HG03439 (cell line): ENCODE results near the gene FEM1C.

Experiments used
- ATAC-seq: cut with Tn5 transposase; IDR thresholded peaks from one replicate; pipeline ENCODE4 v1.9.1; 2021; ENCODE audit warnings: mild to moderate bottlenecking, moderate library complexity; ENCODE audit not compliant: unreplicated experiment

FEM1C gene

DNA sequence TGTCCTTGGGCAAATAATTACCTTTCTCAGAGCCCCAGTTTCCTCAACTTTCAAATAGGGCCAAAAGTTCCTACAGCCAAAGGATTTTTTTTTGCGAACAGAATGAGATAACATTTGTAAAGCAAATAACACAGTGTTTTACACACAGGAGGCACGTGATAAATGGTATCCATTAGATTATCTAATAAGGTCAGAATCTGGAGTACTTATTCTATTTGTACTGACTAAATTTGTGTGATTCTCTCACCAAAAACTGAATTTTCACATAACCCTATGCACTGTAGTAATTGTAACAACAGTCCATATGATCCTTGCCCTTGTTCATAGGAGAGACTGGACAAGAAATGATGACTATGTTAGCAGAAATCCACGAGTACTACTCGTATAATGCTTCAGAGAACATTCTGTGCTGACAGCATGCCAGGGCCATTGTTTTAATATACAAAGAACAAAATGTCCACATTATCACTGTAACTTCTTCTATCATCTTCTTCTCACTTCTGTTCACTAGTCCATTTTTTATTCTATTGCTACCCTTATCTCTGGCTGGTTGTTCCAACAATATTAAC is 13.9 kb upstream of the FEM1C start:
- no peak for ATAC-seq

DNA sequence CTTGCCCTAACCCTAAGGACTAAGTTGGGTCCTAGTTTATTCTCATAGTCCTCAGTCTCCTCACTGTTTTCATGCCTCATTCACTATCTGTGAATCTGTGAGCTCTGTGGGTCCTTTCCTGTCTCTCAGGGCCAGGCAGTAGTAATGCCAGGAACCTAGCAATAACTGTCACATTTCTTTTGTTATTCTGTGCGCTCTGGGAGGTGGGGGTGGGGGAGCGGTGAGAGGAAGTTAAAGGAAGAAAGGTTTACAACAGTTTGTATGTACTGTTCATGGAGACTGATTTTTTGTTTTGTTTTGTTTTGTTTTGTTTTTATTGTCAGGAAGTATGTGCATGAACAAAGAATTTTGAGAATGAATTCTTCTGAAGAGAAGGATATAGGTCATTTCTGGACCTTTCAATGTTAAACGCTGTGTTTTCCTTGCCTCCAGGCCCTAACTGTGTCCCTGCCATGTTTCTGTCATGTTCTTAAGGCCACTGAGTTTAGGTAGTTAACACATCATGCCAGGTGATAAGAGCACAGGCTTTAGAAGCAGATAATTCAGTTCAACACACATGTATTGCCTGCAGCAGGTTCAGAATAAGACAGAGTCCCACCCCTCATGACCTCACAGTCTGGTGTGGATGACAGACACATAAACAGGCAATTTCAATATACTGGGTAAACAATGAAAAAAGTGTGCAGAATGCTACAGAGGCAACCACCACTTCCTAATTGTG is 13.3 kb upstream of the FEM1C start:
- no peak for ATAC-seq

GRCh38 chr5:115556276-115556675 is 11.7 kb upstream of the FEM1C start:
- ATAC-seq, result no peak

DNA sequence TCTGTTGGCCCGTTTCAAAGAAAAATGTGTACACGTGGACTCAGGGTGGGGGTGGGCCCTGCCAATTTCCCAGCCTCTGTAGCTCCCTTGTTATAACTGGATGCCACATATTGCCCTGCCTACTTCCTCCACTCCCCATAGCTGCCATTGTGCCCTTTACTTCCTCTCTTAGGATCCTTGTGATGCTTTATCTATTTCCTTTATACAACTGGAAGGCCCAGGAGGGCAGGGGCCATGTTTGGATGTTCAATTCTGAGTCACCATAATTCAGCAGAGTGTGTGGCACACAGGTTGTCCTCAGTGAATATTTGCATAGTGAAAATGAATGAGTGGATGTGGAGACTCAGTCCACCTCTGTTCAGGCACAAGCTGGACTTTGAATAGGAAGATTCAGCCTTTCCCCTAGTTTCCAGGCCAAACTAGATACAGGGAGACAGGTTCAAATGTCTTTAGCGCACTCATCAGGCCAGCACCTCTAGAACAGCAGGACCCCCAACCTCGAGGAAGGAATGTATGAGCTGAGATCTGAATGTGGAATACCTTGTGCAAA is 10.6 kb upstream of the FEM1C start:
- ATAC-seq, result no peak

DNA sequence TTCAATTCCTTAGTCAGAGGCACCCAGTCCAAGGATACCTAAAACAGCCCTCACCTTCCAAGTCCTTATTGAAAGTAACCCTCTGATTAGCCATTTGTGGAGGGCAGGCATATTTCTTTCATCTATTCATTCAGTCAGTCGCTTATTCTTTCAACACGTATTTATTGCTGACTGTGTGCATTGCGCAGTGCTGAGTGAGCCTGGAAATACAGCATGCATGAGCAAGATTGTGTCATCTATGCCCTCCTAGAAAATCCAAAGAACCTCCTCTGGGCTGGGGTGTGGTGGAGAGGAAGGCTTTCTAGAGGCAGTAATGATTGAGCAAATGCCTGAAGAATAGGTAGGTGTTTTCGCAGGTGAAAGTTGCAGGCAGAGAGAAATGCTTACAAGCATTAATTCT is 8.5 kb upstream of the FEM1C start:
- no peak for ATAC-seq

GRCh38 chr5:115551415-115551814 is 6.8 kb upstream of the FEM1C start:
- no peak for ATAC-seq

DNA sequence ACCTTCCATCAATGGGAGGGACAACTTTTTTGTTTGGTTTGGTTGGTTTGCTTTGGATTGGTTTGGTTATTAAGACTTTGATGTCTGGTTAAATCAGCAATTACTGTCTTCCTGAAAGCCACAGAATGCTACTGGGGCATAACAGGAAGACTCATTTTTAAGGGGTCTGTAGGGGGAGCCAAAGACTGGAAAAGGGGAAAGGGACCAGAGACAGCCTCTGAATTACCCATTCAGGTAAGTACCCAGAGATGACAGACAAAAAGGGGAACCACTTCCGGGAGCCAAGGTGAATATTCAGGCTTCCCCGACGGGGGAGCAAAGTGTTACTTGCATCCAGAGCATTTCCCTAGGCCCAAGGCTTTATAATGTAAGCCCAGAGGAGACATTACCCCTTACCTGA is 4.6 kb upstream of the FEM1C start:
- no peak for ATAC-seq

DNA sequence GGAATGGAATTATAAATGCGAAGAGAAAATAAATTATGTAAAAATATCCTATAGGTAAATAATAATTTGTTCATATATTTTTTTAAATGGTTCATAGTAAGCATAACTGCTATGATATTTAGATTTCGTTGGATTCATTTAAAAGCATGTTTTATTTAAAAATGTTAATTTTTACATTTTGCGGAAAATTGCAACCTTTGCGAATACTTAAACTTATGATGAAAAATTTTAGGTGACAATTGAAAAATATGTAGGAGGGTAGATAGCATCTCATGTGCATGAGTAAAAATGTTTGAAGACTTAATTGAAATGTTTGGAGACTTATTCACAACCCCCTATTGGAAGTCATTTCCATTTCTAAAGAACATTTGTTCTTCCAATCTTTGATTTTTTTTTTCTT is 4.1 kb upstream of the FEM1C start:
- ATAC-seq, result no peak

DNA sequence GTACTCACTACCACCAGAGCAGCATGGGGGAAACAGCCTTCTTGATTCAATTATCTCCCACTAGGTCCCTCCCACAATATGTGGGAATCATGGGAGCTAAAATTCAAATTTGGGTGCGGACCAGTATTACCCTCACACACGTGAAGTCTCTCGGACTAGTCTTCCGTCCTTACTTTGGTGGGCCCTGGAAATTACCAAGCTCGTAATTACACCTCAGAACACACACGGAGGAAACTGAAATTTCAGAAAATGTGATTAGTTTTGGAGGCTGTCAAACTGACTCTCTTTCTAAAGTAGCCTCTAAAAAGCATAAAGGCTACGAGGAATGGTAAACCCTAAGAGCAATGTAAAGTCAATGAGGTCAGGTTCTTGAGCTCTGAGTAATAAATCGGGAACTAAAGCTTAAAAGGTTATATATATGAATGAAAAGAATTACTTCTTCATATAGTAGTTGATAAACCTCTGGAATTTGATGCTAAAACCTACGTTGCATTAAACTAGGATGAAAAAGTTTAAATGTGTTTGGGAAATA is 842 bp upstream of the FEM1C start:
- no peak for ATAC-seq

- no peak for ATAC-seq
Observed at GRCh38 chr5:115544043-115544435, 536 bp downstream of the FEM1C start.

DNA sequence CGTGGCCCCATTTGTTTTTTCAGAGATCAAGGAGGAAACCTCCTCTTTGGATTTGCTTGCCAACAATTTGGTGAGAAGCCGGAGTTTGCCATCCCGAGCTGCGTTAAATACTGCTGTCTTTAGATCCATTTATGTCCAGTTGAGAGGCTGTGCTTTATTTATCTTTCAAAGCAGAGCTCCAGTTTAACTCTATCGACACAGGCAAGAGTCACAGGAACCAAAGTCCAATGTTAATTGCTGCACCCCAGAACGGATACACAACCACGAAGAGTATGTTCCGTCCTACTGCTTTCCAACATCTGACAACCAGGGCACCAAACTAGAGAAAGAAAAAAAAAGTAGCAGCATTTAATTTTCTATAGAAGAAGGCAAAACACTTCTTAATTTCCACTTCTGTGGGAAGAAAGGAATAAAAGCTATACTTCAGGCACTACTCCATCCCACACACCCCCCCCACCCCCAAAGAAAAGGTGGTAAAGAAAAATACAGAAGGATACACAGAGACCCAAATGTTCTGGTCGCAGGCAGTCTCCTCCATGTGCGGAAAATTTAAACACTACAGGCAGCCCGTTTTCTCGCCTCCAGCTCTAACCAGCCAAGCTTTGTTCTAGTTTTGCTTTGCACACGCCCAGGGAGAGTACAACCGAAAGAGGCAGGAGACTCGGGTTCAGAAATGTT is 1.1 kb downstream of the FEM1C start:
- ATAC-seq, result peak; percentile 26

- no peak for ATAC-seq
Observed at GRCh38 chr5:115542651-115543364, 1.8 kb downstream of the FEM1C start.

GRCh38 chr5:115542086-115542485 is 2.5 kb downstream of the FEM1C start:
- no peak for ATAC-seq

DNA sequence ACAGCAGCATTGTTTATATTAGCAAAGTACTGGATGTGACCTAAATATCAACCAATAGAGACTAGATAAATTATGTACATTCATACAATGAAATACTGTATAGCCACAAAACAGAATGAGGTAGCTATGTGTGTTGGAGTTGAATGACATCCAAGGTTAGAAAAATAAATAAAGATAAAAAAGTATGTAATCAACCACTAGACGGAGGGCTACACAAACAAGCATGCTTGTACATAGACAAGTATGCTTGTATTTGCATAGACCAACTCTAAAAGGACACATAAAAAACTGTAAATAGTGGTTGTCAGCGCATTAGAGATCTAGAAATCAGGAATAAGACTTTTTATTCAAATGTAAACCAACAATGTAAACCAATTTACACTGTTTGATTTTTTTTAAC is 3.0 kb downstream of the FEM1C start:
- ATAC-seq, result no peak

- ATAC-seq, result no peak
Observed at GRCh38 chr5:115535479-115536035, 9.0 kb downstream of the FEM1C start.

GRCh38 chr5:115532517-115532916 is 12.1 kb downstream of the FEM1C start:
- no peak for ATAC-seq

DNA sequence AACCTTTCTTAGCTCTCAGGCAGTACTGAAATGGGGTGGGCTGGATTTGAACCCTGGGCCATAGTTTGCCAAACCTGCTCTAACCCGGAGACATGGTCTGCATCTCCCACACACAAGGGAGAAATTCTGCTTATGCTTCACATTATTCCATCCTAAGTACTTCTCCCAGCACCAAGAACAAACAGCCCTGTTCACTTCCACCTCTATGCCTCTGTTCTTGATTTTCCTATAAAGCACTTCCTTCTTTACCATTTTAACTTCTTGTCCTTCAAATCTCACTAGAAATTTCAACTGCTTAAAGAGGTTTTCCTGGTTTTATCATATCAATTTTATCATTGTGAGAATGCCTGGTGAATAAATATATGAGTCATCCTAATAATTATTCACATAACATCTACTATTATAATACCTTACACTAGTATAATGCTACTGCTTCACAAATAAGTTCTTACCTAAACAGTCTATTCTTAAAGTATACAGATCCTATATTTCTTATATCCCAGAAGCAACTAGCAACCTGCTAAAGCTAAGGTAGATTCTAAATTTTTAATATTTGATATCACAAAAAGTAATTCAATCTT is 12.7 kb downstream of the FEM1C start:
- no peak for ATAC-seq

DNA sequence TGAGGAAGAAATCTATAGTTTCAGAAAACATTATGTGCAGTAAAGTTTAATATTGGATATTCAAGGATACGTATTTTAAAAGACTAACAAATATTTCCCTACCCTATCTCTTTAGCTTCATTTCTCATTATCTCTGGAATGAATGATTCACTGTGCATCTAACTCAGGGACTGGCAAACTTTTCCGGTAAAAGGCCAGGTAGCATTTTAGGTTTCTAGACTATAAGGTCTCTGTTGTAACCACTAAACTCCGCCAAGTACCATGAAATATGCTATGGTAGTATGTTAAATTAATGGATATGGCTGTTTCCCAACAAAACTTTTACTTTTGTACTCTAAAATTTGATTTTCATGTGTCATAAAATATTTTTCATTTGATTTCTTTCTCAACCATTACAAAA is 13.2 kb downstream of the FEM1C start:
- ATAC-seq, result no peak

- ATAC-seq, result no peak
Observed at GRCh38 chr5:115530426-115530825, 14.1 kb downstream of the FEM1C start.

DNA sequence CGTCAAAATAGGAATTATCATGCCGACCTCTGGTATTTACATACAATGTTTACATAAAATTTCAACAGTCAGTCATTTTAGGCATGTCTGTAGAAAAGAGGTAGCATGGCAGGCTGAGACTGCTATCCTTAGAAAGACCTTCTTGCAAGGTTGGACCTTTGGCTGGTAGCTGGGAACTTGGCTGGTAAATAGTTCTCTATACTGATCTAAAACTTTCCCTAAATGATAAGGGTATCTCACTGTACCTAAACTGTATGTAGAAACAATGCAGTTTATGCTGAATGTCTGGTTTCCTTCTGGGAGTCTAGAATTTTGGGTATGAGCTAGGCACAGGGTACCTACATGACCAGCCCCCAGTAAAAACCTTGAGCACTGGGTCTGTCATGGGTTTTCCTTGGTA is 18.0 kb downstream of the FEM1C start:
- ATAC-seq, result no peak
